Keratinocyte (primary cell): Measurements from ENCODE around the gene SLC16A7. TPM values are rescaled to one million over a fixed set of nuclear protein-coding genes. Genes with fewer than 3 reads are reported as not detected.

Source experiments
- DNase-seq: peaks from one replicate; pipeline ENCODE4 v3.0.0-alpha.2; 2011; ENCODE audit warnings: low read depth, missing footprints, low spot score
- FAIRE-seq: peaks from 2 replicates; lab custom pipeline; 2011; peaks lifted over from hg19 to GRCh38; lab: Jason Lieb, UNC
- H2AFZ ChIP-seq: 2 replicates; pipeline ENCODE4 v1.6.0; 2012; ENCODE audit warnings: low read length, control low read depth, inconsistent platforms; ENCODE audit not compliant: control insufficient read depth
- H3K27ac ChIP-seq: 2 replicates; pipeline ENCODE4 v1.5.1; 2011; ENCODE audit warnings: low read length; ENCODE audit not compliant: control insufficient read depth, insufficient read depth
- H3K27me3 ChIP-seq: 3 replicates; pipeline ENCODE4 v1.6.0; 2011; ENCODE audit warnings: low read length; ENCODE audit not compliant: control insufficient read depth, insufficient read depth; ENCODE audit errors: extremely low read depth
- H3K36me3 ChIP-seq, 2 experiments: 2 replicates in 1 of 2; 3 replicates in 1 of 2; pipeline ENCODE4 v1.5.1; 2011; ENCODE audit warnings: low read length in 2 of 2, mild to moderate bottlenecking in 1 of 2; ENCODE audit not compliant: control insufficient read depth in 2 of 2, insufficient read depth in 2 of 2; ENCODE audit errors: extremely low read depth in 1 of 2
- H3K4me1 ChIP-seq: 3 replicates; pipeline ENCODE4 v1.5.1; 2011; ENCODE audit warnings: low read length; ENCODE audit not compliant: control insufficient read depth, insufficient read depth; ENCODE audit errors: extremely low read depth
- H3K4me2 ChIP-seq: 3 replicates; pipeline ENCODE4 v1.6.0; 2011; ENCODE audit warnings: low read depth, low read length; ENCODE audit not compliant: control insufficient read depth, insufficient read depth; ENCODE audit errors: extremely low read depth
- H3K4me3 ChIP-seq, 3 experiments: fragments of 200-600 bp in 1 of 3; sonication (generic) in 1 of 3; 2 replicates in 2 of 3; 3 replicates in 1 of 3; pipeline ENCODE4 v1.5.1; 2011 to 2016; ENCODE audit warnings: low read length in 3 of 3, mild to moderate bottlenecking in 3 of 3, control low read depth in 2 of 3, inconsistent platforms in 1 of 3, low read depth in 1 of 3, mixed read lengths in 1 of 3, mixed run types in 1 of 3, moderate library complexity in 1 of 3; ENCODE audit not compliant: control insufficient read depth in 2 of 3, insufficient read depth in 2 of 3; ENCODE audit errors: extremely low read depth in 1 of 3
- H3K79me2 ChIP-seq: 2 replicates; pipeline ENCODE4 v1.6.0; 2012; ENCODE audit warnings: low read length; ENCODE audit not compliant: control insufficient read depth, insufficient read depth
- H3K9ac ChIP-seq: 3 replicates; pipeline ENCODE4 v1.6.0; 2011; ENCODE audit warnings: low read length; ENCODE audit not compliant: control insufficient read depth, insufficient read depth; ENCODE audit errors: extremely low read depth
- H3K9me1 ChIP-seq: 3 replicates; pipeline ENCODE4 v1.6.0; 2011; ENCODE audit warnings: low read length; ENCODE audit not compliant: control insufficient read depth, insufficient read depth; ENCODE audit errors: extremely low read depth
- H3K9me3 ChIP-seq: 2 replicates; pipeline ENCODE4 v1.5.1; 2012; ENCODE audit warnings: low read depth, low read length; ENCODE audit not compliant: control insufficient read depth
- H4K20me1 ChIP-seq: 3 replicates; pipeline ENCODE4 v1.6.0; 2011; ENCODE audit warnings: low read length; ENCODE audit not compliant: control insufficient read depth, insufficient read depth; ENCODE audit errors: extremely low read depth
- CTCF ChIP-seq, 3 experiments: IDR thresholded peaks in 1 of 3; conservative IDR thresholded peaks in 1 of 3; optimal IDR thresholded peaks in 1 of 3; 2 replicates in 2 of 3; 3 replicates in 1 of 3; pipeline versions ENCODE3 to v1.5.1; 2011; ENCODE audit warnings: low read length in 3 of 3, mild to moderate bottlenecking in 3 of 3, moderate library complexity in 2 of 3, control low read depth in 1 of 3, inconsistent platforms in 1 of 3; ENCODE audit not compliant: insufficient read depth in 2 of 3; ENCODE audit errors: extremely low read depth in 1 of 3
- EZH2 ChIP-seq: IDR thresholded peaks from one replicate; pipeline ENCODE4 v1.6.1; 2012; ENCODE audit warnings: inconsistent platforms, mild to moderate bottlenecking, low read length, moderate library complexity
- dilution Hi-C: fragments of 300-500 bp; cut with MboI; formaldehyde crosslinking; loops from one replicate; pipeline ENCODE4 v1.7.0; 2020; ENCODE audit warnings: low sequenced_read_pairs; ENCODE audit not compliant: extremely low pct_ligation_motif_present
- polyA plus RNA-seq, 5 experiments: library from polyadenylated mRNA; depleted of rRNA in 3 of 5; stranded (reverse) in 3 of 5; stranded (forward) in 1 of 5; unstranded in 1 of 5; fragments of >200 nt; gene quantifications; 1 replicate in 1 of 5; 2 replicates in 3 of 5; 3 replicates in 1 of 5; pipeline versions ENCODE4 v1.2.1 to v1.2.3, GENCODE V29; 2011 to 2012; ENCODE audit warnings: missing spikeins in 2 of 5, low read depth in 1 of 5, low replicate concordance in 1 of 5

SLC16A7 gene
- polyA plus RNA-seq, 1 donor (not counting 4 experiments of a cell fraction or from before 2014, with no cell fraction given): 0.87 TPM

- no peak for TF ChIP-seq CTCF (optimal IDR thresholded peaks at IDR 0.05 in 1 of 3, IDR thresholded peaks at IDR 0.05 in 1 of 3, conservative IDR thresholded peaks at IDR 0.05 in 1 of 3; ENCODE audit: extremely low read depth in 1 of 3, insufficient read depth in 2 of 3, low read length in 3 of 3)
- TF ChIP-seq EZH2: no peak
- no peaks in the 10 kb centered on the region for H3K27me3 ChIP-seq
- H3K79me2 ChIP-seq: no peaks in the 10 kb centered on the region
- H3K9ac ChIP-seq: no peak overlapping the region
- H3K27ac ChIP-seq: no peak overlapping the region
- H3K4me1 ChIP-seq: peaks cover 7% of the 10 kb centered on the region
- no peak overlapping the region for H2AFZ ChIP-seq
- dilution Hi-C loops: no loop called here
- H3K4me2 ChIP-seq: no peak overlapping the region
- H3K36me3 ChIP-seq: no peaks in the 10 kb centered on the region
- no peaks in the 10 kb centered on the region for H3K9me1 ChIP-seq
- no peaks in the 10 kb centered on the region for H3K9me3 ChIP-seq
- no peak for DNase-seq
- no peak overlapping the region for H3K4me3 ChIP-seq
- FAIRE-seq: no peak
- no peaks in the 10 kb centered on the region for H4K20me1 ChIP-seq
These were observed 112.7 kb downstream of the SLC16A7 start for GRCh38 chr12:59708484-59708883.

GRCh38 chr12:59710004-59710628 lies 114.3 kb downstream of the SLC16A7 start:
- Histone ChIP-seq H4K20me1 (no peaks in the 10 kb centered on the region), H3K4me2 (no peak overlapping the region), H3K4me1 (peaks cover 7% of the 10 kb centered on the region), H3K9ac (no peak overlapping the region), H2AFZ (no peak overlapping the region), H3K9me1 (no peaks in the 10 kb centered on the region), H3K27me3 (no peaks in the 10 kb centered on the region), H3K9me3 (no peaks in the 10 kb centered on the region), H3K36me3 (no peaks in the 10 kb centered on the region), H3K27ac (no peak overlapping the region), H3K4me3 (no peak overlapping the region), H3K79me2 (no peaks in the 10 kb centered on the region)
- DNase-seq: no peak
- FAIRE-seq: no peak
- TF ChIP-seq EZH2: no peak
- TF ChIP-seq CTCF (optimal IDR thresholded peaks at IDR 0.05 in 1 of 3, IDR thresholded peaks at IDR 0.05 in 1 of 3, conservative IDR thresholded peaks at IDR 0.05 in 1 of 3; ENCODE audit: extremely low read depth in 1 of 3, insufficient read depth in 2 of 3, low read length in 3 of 3): no peak
- dilution Hi-C loops: no loop called here
